GM12873 (cell line): ENCODE data around the gene B4GALNT1.

ENCODE experiments used
- CTCF ChIP-seq: IDR thresholded peaks from 2 replicates; pipeline ENCODE4 v1.5.1; 2012; ENCODE audit warnings: low read depth, mild to moderate bottlenecking, moderate library complexity, low read length, control low read depth; ENCODE audit not compliant: insufficient read depth; ENCODE audit errors: missing control alignments

The B4GALNT1 gene

GRCh38 chr12:57607958-57608663, 24.9 kb downstream of the B4GALNT1 start:
- no peak for TF ChIP-seq CTCF

- no peak for TF ChIP-seq CTCF
These were observed 26.2 kb downstream of the B4GALNT1 start for GRCh38 chr12:57606821-57607220.

GRCh38 chr12:57606399-57606798, 26.6 kb downstream of the B4GALNT1 start:
- no peak for TF ChIP-seq CTCF

GRCh38 chr12:57605811-57606311, 27.1 kb downstream of the B4GALNT1 start:
- TF ChIP-seq CTCF = no peak

- no peak for TF ChIP-seq CTCF
These were observed 27.8 kb downstream of the B4GALNT1 start for GRCh38 chr12:57604992-57605810.

GRCh38 chr12:57604454-57604991, 28.5 kb downstream of the B4GALNT1 start, which contains the start of gene DTX3:
Gene DTX3, plus strand, starts transcription at chr12:57604824. Its CDS starts 1,694 bp downstream, at chr12:57606518.
- TF ChIP-seq CTCF = no peak
